HCT116 (cell line): ENCODE results near the gene PRAMEF11. TPM values are rescaled to one million over a fixed set of nuclear protein-coding genes. Genes with fewer than 3 reads are reported as not detected.

Experiments used
- ATAC-seq: fragments of 200-7000 bp; cut with Tn5 transposase; 2 replicates; pipeline ENCODE4 v1.9.1; 2020; ENCODE audit warnings: mild to moderate bottlenecking, moderate library complexity
- BruUV-seq: library from RNA; stranded (reverse); fragments of 400-500 nt; replicated peaks from 2 replicates; lab custom pipeline; 2021; lab: Mats Ljungman, UMichigan
- CTCF ChIA-PET: fragments of 300-600 bp; sonication (Branson Sonifier 250); formaldehyde crosslinking; loops from one replicate; lab custom pipeline; 2021; ENCODE audit warnings: antibody characterized with exemption; lab: Charles Lee
- POLR2A ChIA-PET: fragments of 300-600, 350-600 bp; sonication (Branson Sonifier 250); formaldehyde crosslinking; loops from one replicate; lab custom pipeline; 2021; ENCODE audit warnings: antibody characterized with exemption; lab: Charles Lee
- RAD21 ChIA-PET, 2 experiments: fragments of 300-600 bp; sonication (Branson Sonifier 250); formaldehyde crosslinking; loops; one replicate each; lab custom pipeline; 2023; ENCODE audit warnings: low total read pairs in 2 of 2; ENCODE audit not compliant: uncharacterized antibody in 2 of 2, unreplicated experiment in 2 of 2, low non-redundant PET in 1 of 2; lab: Charles Lee
- DNase-seq: peaks from one replicate; pipeline ENCODE4 v3.0.0-alpha.2; 2010; ENCODE audit warnings: low read depth, low spot score
- H2AFZ ChIP-seq: fragments of 200-600 bp; shearing (Covaris generic), sonication (generic); 2 replicates; pipeline ENCODE4 v1.6.1; 2017; ENCODE audit warnings: low read depth, mixed run types, mixed read lengths, antibody characterized with exemption, low read length; ENCODE audit not compliant: poor library complexity, severe bottlenecking
- H3K27ac ChIP-seq: 2 replicates; pipeline ENCODE4 v1.5.1; 2012; ENCODE audit warnings: low read depth, low read length
- H3K27me3 ChIP-seq: fragments of 200-600 bp; sonication (generic); 2 replicates; pipeline ENCODE4 v1.6.1; 2016; ENCODE audit warnings: mixed run types, low read length, mixed read lengths; ENCODE audit not compliant: insufficient read depth
- H3K36me3 ChIP-seq, 2 experiments: fragments of 200-500 bp in 1 of 2; fragments of 200-600 bp in 1 of 2; sonication (Bioruptor generic) in 1 of 2; sonication (generic) in 1 of 2; 2 replicates each; pipeline versions ENCODE4 v1.5.1 to v1.6.1; 2014 to 2016; ENCODE audit warnings: low read length in 2 of 2, inconsistent platforms in 1 of 2, mixed read lengths in 1 of 2, mixed run types in 1 of 2; ENCODE audit not compliant: insufficient read depth in 2 of 2, control insufficient read depth in 1 of 2
- H3K4me1 ChIP-seq, 2 experiments: fragments of 200-600 bp in 1 of 2; sonication (generic) in 1 of 2; 2 replicates each; pipeline versions ENCODE4 v1.5.1 to v1.6.1; 2012 to 2017; ENCODE audit warnings: low read length in 2 of 2, inconsistent platforms in 1 of 2, mild to moderate bottlenecking in 1 of 2, mixed read lengths in 1 of 2, mixed run types in 1 of 2, moderate library complexity in 1 of 2; ENCODE audit not compliant: insufficient read depth in 2 of 2, control insufficient read depth in 1 of 2
- H3K4me2 ChIP-seq: fragments of 200-600 bp; sonication (generic); 2 replicates; pipeline ENCODE4 v1.6.1; 2017; ENCODE audit warnings: mixed run types, low read length, mixed read lengths
- H3K4me3 ChIP-seq, 2 experiments: fragments of 200-600 bp in 1 of 2; sonication (generic) in 1 of 2; replicated peaks in 1 of 2; 2 replicates each; pipeline ENCODE4 v1.5.1; 2011 to 2016; ENCODE audit warnings: low read length in 2 of 2, control low read depth in 1 of 2, low read depth in 1 of 2, mild to moderate bottlenecking in 1 of 2, mixed read lengths in 1 of 2, mixed run types in 1 of 2
- H3K79me2 ChIP-seq: fragments of 200-600 bp; sonication (generic); 2 replicates; pipeline ENCODE4 v1.6.1; 2017; ENCODE audit warnings: mild to moderate bottlenecking, mixed run types, low read length, moderate library complexity, mixed read lengths; ENCODE audit not compliant: insufficient read depth
- H3K9ac ChIP-seq: fragments of 200-600 bp; sonication (generic); 2 replicates; pipeline ENCODE4 v1.6.1; 2016; ENCODE audit warnings: low read length, mixed read lengths
- H3K9me2 ChIP-seq: fragments of 200-600 bp; sonication (generic), shearing (Covaris generic); 2 replicates; pipeline ENCODE4 v1.6.1; 2017; ENCODE audit warnings: mixed run types, mild to moderate bottlenecking, moderate library complexity; ENCODE audit not compliant: insufficient read depth
- H3K9me3 ChIP-seq, 2 experiments: fragments of 200-500 bp in 1 of 2; fragments of 200-600 bp in 1 of 2; sonication (Bioruptor generic) in 1 of 2; sonication (generic) in 1 of 2; 2 replicates each; pipeline ENCODE4 v1.6.1; 2014 to 2017; ENCODE audit warnings: low read length in 2 of 2, mixed read lengths in 2 of 2, inconsistent platforms in 1 of 2, low read depth in 1 of 2, mild to moderate bottlenecking in 1 of 2, mixed run types in 1 of 2, moderate library complexity in 1 of 2; ENCODE audit not compliant: control insufficient read depth in 1 of 2, insufficient read depth in 1 of 2
- H4K20me1 ChIP-seq: fragments of 200-600 bp; sonication (generic), shearing (Covaris generic); 2 replicates; pipeline ENCODE4 v1.6.1; 2017; ENCODE audit warnings: mixed run types, mild to moderate bottlenecking, moderate library complexity; ENCODE audit not compliant: insufficient read depth
- CEBPB ChIP-seq: IDR thresholded peaks from 2 replicates; pipeline ENCODE4 v1.6.1; 2012; ENCODE audit warnings: low read depth
- EGR1 ChIP-seq: IDR thresholded peaks from 2 replicates; pipeline ENCODE4 v1.6.1; 2012; ENCODE audit warnings: low read depth
- EZH2 ChIP-seq: fragments of 200-600 bp; sonication (generic); IDR thresholded peaks from 2 replicates; pipeline ENCODE4 v1.6.1; 2017; ENCODE audit warnings: antibody characterized with exemption, mixed run types
- EZH2phosphoT487 ChIP-seq: fragments of 200-600 bp; IDR thresholded peaks from 2 replicates; pipeline ENCODE4 v1.6.1; 2018; ENCODE audit warnings: antibody characterized with exemption, borderline replicate concordance
- FOSL1 ChIP-seq: IDR thresholded peaks from 2 replicates; pipeline ENCODE4 v1.6.1; 2012; ENCODE audit warnings: low read depth
- POLR2AphosphoS5 ChIP-seq: IDR thresholded peaks from 2 replicates; pipeline ENCODE4 v1.6.1; 2011; ENCODE audit warnings: mild to moderate bottlenecking, low read depth, low read length, moderate library complexity
- RAD21 ChIP-seq: IDR thresholded peaks from 2 replicates; pipeline ENCODE4 v1.6.1; 2012; ENCODE audit warnings: low read depth, mild to moderate bottlenecking
- SP1 ChIP-seq: IDR thresholded peaks from 2 replicates; pipeline ENCODE4 v1.6.1; 2012; ENCODE audit warnings: low read depth
- SRF ChIP-seq: IDR thresholded peaks from 2 replicates; pipeline ENCODE4 v1.6.1; 2012; ENCODE audit warnings: low read depth
- TCF7L2 ChIP-seq: IDR thresholded peaks from 2 replicates; pipeline ENCODE4 v1.7.0; 2011; ENCODE audit warnings: borderline replicate concordance, inconsistent platforms; ENCODE audit not compliant: insufficient read depth, insufficient read length; ENCODE audit errors: extremely low read depth
- ZNF274 ChIP-seq: fragments of 200-500 bp; sonication (Bioruptor generic); IDR thresholded peaks from 2 replicates; pipeline ENCODE4 v1.6.1; 2014; ENCODE audit warnings: mild to moderate bottlenecking, low read depth, low read length, inconsistent platforms
- intact Hi-C: fragments of 100-400 bp; cut with micrococcal nuclease; formaldehyde crosslinking; loops from 2 replicates; pipeline ENCODE4 v1.10.0; 2022
- total RNA-seq: library from RNA; stranded (reverse); gene quantifications from one replicate; pipeline ENCODE4 v1.2.1, GENCODE V29; 2021; ENCODE audit not compliant: unreplicated experiment
- TF ChIP-seq, protein P1 (sequence below): IDR thresholded peaks from 2 replicates; pipeline ENCODE4 v1.6.1; 2012
- TF ChIP-seq, protein P2 (sequence below): IDR thresholded peaks from 2 replicates; pipeline ENCODE4 v1.6.1; 2011; ENCODE audit warnings: mild to moderate bottlenecking, low read length, moderate library complexity; ENCODE audit not compliant: insufficient replicate concordance; ENCODE audit errors: extremely low read depth
- TF ChIP-seq, protein P3 (sequence below): IDR thresholded peaks from 2 replicates; pipeline ENCODE4 v1.6.1; 2012; ENCODE audit warnings: low read depth
- TF ChIP-seq, protein P4 (sequence below), 3 experiments: fragments of 200-600 bp in 1 of 3; sonication (generic) in 1 of 3; IDR thresholded peaks in 2 of 3; conservative IDR thresholded peaks in 1 of 3; 2 replicates each; pipeline ENCODE4 v1.5.1; 2012 to 2017; ENCODE audit warnings: low read depth in 2 of 3, low read length in 2 of 3, antibody characterized with exemption in 1 of 3, borderline replicate concordance in 1 of 3, control low read depth in 1 of 3, mild to moderate bottlenecking in 1 of 3, mixed read lengths in 1 of 3, mixed run types in 1 of 3, moderate library complexity in 1 of 3; ENCODE audit not compliant: insufficient read depth in 1 of 3
- TF ChIP-seq, protein P5 (sequence below): IDR thresholded peaks from 2 replicates; pipeline ENCODE4 v1.6.1; 2012

PRAMEF11 gene
- total RNA-seq, 1 experiment from 2014 or later = not detected

DNA sequence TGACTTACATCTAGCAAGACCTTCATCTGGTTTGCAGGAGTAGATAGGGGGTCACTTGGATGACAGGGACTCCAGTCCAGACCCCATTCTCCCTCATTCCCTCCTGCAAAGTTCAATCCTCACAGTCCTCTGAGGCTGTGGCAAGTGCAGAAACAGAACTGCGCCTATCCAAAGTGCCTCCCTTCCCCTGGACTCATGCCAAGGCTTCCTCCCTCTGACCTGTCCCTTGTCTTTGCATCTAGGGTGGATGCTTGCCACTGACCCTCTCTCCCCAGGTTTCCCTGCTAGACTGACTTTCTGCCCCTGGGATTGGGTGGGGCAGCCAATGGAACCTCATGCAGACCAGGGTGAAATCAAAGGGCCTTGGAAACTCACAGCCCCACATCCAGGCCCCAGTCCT is 21.3 kb downstream of the PRAMEF11 start:
- H4K20me1 ChIP-seq = no peaks in the 10 kb centered on the region
- intact Hi-C loops = loop anchor here (10.0 kb wide), 1 partner anchor 545 kb away; no protein-coding TSS in a partner anchor
- no peak for DNase-seq
- ChIA-PET POLR2A (no interaction called here), RAD21 (no interaction called here)
- no peaks in the 10 kb centered on the region for H3K79me2 ChIP-seq
- H3K27me3 ChIP-seq = 0 out of 2 replicates have a peak, but pooled peaks cover 7% of the 10 kb centered on the region
- no peaks in the 10 kb centered on the region for H3K4me1 ChIP-seq
- TF ChIP-seq ZNF274 (no peak), TCF7L2 (no peak), SRF (no peak), POLR2AphosphoS5 (no peak), SP1 (no peak), CEBPB (no peak), FOSL1 (no peak), EGR1 (no peak), EZH2phosphoT487 (no peak), RAD21 (no peak), EZH2 (no peak)
- TF ChIP-seq, protein P1, sequence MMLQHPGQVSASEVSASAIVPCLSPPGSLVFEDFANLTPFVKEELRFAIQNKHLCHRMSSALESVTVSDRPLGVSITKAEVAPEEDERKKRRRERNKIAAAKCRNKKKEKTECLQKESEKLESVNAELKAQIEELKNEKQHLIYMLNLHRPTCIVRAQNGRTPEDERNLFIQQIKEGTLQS = no peak
- TF ChIP-seq, protein P2, sequence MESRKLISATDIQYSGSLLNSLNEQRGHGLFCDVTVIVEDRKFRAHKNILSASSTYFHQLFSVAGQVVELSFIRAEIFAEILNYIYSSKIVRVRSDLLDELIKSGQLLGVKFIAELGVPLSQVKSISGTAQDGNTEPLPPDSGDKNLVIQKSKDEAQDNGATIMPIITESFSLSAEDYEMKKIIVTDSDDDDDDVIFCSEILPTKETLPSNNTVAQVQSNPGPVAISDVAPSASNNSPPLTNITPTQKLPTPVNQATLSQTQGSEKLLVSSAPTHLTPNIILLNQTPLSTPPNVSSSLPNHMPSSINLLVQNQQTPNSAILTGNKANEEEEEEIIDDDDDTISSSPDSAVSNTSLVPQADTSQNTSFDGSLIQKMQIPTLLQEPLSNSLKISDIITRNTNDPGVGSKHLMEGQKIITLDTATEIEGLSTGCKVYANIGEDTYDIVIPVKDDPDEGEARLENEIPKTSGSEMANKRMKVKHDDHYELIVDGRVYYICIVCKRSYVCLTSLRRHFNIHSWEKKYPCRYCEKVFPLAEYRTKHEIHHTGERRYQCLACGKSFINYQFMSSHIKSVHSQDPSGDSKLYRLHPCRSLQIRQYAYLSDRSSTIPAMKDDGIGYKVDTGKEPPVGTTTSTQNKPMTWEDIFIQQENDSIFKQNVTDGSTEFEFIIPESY = no peak
- TF ChIP-seq, protein P3, sequence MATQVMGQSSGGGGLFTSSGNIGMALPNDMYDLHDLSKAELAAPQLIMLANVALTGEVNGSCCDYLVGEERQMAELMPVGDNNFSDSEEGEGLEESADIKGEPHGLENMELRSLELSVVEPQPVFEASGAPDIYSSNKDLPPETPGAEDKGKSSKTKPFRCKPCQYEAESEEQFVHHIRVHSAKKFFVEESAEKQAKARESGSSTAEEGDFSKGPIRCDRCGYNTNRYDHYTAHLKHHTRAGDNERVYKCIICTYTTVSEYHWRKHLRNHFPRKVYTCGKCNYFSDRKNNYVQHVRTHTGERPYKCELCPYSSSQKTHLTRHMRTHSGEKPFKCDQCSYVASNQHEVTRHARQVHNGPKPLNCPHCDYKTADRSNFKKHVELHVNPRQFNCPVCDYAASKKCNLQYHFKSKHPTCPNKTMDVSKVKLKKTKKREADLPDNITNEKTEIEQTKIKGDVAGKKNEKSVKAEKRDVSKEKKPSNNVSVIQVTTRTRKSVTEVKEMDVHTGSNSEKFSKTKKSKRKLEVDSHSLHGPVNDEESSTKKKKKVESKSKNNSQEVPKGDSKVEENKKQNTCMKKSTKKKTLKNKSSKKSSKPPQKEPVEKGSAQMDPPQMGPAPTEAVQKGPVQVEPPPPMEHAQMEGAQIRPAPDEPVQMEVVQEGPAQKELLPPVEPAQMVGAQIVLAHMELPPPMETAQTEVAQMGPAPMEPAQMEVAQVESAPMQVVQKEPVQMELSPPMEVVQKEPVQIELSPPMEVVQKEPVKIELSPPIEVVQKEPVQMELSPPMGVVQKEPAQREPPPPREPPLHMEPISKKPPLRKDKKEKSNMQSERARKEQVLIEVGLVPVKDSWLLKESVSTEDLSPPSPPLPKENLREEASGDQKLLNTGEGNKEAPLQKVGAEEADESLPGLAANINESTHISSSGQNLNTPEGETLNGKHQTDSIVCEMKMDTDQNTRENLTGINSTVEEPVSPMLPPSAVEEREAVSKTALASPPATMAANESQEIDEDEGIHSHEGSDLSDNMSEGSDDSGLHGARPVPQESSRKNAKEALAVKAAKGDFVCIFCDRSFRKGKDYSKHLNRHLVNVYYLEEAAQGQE = no peak
- TF ChIP-seq, protein P4, sequence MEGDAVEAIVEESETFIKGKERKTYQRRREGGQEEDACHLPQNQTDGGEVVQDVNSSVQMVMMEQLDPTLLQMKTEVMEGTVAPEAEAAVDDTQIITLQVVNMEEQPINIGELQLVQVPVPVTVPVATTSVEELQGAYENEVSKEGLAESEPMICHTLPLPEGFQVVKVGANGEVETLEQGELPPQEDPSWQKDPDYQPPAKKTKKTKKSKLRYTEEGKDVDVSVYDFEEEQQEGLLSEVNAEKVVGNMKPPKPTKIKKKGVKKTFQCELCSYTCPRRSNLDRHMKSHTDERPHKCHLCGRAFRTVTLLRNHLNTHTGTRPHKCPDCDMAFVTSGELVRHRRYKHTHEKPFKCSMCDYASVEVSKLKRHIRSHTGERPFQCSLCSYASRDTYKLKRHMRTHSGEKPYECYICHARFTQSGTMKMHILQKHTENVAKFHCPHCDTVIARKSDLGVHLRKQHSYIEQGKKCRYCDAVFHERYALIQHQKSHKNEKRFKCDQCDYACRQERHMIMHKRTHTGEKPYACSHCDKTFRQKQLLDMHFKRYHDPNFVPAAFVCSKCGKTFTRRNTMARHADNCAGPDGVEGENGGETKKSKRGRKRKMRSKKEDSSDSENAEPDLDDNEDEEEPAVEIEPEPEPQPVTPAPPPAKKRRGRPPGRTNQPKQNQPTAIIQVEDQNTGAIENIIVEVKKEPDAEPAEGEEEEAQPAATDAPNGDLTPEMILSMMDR (IDR thresholded peaks at IDR 0.05 in 2 of 3, conservative IDR thresholded peaks at IDR 0.05 in 1 of 3; ENCODE audit: borderline replicate concordance in 1 of 3, insufficient read depth in 1 of 3, low read depth in 2 of 3, low read length in 2 of 3) = no peak
- TF ChIP-seq, protein P5, sequence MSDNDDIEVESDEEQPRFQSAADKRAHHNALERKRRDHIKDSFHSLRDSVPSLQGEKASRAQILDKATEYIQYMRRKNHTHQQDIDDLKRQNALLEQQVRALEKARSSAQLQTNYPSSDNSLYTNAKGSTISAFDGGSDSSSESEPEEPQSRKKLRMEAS = no peak
- TF ChIP-seq, all 23 proteins: peak for 0
- Histone ChIP-seq H3K9ac (no peak overlapping the region), H3K9me2 (no peaks in the 10 kb centered on the region), H2AFZ (no peak overlapping the region), H3K27ac (no peak overlapping the region), H3K9me3 (no peaks in the 10 kb centered on the region), H3K4me3 (no peak overlapping the region), H3K36me3 (no peaks in the 10 kb centered on the region), H3K4me2 (no peak overlapping the region)
- ATAC-seq = no peak
- BruUV-seq = no TSS peak
- CTCF ChIA-PET = no interaction called here
